GM18870 (cell line): ENCODE measurements around the gene STX1A.
"Not testable (repeated sequence)": the region's sequence is repeated elsewhere in the genome, so short reads cannot be mapped to it uniquely, and the experiment has no call there.

Source experiments
- ATAC-seq: cut with Tn5 transposase; IDR thresholded peaks from one replicate; pipeline ENCODE4 v1.9.1; 2021; ENCODE audit warnings: moderate library complexity; ENCODE audit not compliant: unreplicated experiment

Gene STX1A

DNA sequence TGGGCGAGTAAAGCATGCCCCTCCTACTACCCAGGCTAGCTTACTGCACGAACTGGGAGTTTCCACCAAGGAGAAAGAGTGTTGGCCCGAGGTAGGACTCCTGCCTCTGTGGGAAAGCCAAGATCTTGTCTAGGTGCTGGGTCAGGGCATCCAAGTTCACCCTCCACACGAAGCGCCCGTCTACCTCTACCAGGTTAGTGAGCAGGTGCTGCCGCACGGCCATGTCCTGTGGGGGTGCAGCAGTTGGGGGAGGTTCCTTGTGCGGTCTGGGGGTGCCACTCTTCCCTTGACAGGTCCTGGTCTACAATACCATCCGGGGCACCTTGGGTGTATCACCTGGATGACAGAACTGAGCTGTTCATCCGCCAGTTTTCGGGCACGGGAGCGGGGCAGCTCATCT is 17.4 kb upstream of the STX1A start:
- ATAC-seq: no peak

DNA sequence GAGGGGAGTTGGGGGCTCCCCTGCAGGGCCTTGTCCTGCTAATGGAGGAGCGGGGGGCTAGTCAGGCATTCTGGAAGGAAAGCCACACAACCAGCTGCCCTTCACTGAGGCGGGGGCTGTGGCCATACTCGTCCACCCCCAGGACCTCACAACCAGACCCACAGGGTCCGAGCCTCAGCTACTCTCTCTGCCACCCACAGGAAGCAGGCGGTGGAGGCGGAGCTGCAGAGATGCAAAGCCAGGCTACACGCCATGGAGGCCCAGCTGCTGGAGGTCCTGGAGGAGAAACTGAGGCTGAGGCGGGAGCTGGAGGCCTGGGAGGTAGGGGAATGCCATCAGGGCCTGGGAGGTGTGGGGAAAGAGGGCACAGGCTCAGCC is 16.0 kb upstream of the STX1A start:
- ATAC-seq: no peak

DNA sequence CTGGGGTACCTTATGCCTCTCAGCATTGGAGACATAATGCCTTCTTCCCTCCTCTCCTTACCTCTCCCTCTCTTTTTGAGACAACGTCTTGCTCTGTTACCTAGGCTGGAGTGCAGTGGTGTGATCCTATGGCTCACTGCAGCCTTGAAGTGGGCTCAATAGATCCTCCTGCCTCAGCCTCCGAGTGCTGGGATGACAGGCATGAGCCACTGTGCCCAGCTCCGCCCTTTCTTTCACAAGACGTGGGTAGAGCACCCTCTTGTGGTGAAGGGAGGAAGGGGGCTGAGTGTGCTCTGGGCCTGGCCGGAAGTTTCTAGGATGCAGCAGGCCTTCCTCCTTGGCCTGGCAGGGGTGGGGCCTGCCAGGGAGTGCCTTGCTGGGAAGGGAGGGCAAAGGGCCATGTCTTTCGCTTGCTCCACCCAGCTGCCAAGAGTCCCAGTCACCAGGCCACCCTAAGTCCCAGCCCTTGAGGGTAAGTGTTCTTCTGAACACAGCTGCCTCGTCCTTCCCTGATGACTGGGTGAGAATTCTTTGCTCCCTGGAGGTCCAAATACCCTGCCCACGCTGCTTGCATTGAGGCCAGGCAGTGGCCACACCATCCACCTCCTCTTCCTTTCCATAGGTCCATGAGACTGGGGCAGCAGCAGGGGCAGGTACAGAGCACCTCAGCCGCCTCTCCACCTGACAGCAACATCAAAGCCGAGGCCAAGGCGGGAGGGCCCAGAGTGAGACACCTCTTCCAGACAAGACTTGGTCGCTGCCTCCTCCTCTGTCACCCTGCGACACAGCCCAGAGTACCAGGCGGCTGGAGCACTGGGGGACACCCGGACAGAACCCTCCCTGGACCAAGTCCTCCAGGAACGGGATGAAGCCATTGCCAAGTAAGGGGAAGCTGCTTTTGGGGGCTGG is 15.4 kb upstream of the STX1A start:
- no peak for ATAC-seq

DNA sequence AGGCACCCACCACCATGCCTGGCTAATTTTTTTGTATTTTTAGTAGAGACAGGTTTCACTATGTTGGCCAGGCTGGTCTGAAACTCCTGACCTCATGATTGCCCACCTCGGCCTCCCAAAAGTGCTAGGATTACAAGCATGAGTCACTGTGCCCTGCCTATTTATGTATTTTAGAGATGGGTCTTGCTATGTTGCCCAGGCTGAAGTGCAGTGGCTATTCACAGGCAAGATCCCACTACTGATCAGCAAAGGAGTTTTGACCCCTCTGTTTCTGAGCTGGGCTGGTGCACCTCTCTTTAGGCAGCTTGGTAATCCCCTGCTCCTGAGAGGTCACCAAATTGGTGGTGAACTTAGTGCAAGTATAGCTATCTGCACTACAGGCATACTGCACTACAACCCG is 12.9 kb upstream of the STX1A start:
- no peak for ATAC-seq

DNA sequence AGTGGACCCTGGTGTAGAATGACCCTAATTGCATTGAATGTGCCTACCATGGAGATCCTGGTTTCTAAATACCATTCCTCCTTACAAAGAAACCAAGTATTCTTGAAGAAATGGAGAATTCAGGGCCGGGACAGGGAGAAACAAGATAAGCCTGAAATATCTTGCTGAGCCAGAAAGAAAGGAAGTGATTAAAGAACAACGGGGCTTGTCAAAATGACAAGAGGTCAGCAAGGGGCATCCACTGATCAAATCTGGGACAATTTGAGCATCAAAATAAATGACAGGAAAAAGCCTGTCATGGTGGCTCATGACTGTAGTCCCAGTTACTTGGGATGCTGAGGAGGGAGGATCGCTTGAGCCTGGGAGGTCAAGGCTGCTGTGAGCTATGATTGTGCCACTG is 11.0 kb upstream of the STX1A start:
- ATAC-seq: no peak

DNA sequence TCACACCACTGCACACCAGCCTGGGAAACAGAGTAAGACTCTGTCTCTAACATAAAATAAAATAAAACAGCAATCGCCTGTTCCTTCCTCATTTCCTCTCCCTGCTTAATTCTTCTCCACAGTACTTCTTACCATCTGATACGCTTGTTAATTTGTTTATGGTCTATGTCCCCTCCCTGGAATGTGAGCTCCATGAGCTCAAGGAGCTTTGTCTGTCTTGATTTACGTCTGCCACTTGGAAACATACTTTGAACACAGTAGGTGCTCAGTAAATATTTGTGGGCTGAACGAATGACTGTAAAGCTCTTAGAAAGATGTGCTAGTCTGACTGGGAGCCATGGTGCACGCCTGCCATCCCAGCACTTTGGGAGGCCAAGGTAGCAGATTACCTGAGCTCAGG is 9.1 kb upstream of the STX1A start:
- ATAC-seq: no peak

DNA sequence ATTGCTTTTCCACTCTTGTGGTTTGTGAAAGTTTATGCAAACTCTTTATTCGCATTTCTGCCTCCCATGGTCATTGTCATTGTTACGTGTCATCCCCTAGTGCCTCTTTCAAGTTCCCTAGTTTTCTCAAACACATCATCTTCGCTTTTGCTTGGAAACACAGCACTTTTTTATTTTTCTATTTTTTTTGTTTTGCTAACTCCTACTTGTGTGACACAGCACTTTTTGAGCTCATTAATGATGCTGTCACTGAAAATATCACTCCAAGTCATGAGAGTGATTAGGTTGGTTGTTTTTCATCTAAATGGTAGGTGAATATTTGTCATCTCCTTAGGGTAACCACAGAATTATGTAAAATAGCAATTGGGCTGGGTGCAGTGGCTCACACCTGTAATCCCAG is 8.5 kb upstream of the STX1A start:
- ATAC-seq: no peak

DNA sequence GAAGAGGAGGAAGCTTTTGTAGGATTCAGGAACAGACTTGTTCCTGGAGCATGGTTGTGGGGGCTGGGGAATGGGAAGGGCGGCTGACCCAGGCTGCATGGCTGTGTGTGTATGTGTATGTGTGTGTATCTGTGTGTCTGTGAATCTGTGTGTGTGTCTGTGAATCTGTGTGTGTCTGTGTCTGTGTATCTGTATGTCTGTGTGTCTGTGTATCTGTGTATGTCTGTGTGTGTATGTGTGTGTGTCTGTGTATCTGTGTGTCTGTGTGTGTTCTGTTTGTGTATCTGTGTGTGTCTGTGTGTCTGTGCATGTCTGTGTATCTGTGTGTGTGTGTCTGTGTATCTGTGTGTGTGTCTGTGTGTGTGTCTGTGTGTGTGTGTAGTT is 6.6 kb upstream of the STX1A start:
- ATAC-seq: no peak

DNA sequence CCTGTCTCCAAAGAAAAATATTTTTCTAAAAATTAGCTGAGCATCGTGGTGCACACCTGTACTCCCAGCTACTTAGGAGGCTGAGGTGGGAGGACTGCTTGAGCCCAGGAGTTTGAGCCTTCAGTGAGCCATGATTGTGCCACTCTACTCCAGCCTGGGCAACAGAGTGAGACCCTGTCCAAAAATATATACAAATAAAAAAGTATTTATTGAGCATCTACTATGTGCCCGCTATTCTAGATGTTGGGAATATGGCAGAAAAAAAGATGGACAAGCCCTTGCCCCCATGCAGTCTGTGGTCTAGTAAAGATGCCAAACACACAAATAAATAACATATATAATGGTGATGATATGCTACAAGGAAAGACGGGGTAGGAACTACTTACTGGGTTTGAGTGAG is 4.3 kb upstream of the STX1A start:
- no peak for ATAC-seq

DNA sequence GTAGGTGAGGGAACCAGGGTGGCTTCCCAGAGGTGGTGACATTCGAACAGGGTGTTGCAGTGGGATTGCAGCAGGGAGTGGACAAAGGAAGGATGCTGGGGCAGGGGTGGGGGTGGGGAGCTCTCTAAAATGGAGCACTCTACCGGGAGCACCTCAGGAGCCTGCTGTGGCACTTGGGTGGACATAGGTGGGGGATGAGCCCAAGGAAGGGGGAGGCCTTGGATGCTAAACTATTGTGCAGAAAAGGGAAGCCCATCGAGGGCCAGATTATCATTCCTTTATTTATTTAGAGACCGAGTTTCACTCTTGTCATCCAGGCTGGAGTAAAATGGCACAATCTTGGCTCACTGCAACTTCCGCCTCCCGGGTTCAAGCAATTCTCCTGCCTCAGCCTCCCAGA is 3.3 kb upstream of the STX1A start:
- ATAC-seq: no peak

DNA sequence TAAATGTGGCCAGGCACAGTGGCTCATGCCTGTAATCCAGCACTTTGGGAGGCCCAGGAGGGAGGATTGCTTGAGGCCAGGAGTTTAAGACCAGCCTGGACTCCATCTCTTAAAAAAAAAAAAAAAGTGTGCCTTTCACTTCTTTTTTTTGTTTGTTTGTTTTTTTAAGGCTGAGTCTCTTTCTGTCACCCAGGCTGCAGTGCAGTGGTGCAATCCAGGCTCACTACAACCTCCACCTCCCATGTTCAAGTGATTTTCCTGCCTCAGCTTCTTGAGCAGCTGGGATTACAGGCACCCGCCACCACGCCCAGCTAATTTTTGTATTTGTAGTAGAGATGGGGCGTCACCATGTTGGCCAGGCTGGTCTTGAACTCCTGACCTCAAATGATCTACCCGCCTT is 2.7 kb upstream of the STX1A start:
- ATAC-seq: not testable (repeated sequence)

DNA sequence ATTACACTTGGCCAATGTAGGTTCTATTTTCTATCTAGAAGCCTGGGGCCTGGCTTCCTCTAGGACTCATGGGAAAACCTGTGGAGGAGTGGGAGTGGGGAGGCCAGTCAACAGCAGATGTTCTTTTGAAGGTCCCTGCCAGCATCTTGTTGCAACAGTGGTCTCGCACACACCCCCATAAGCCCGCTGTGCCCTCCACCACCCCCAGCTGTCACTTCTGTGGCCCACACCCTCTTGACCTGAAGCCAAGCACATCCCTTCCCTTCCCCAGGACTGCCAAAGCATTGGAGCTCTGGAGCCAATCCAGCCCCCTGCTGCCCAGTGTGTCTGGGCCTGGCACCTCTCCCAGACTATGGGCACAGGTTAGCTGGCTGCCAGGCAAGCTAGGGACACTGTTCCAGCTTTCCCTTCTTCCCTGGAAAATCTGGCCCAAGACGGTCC is 1.9 kb upstream of the STX1A start:
- no peak for ATAC-seq

DNA sequence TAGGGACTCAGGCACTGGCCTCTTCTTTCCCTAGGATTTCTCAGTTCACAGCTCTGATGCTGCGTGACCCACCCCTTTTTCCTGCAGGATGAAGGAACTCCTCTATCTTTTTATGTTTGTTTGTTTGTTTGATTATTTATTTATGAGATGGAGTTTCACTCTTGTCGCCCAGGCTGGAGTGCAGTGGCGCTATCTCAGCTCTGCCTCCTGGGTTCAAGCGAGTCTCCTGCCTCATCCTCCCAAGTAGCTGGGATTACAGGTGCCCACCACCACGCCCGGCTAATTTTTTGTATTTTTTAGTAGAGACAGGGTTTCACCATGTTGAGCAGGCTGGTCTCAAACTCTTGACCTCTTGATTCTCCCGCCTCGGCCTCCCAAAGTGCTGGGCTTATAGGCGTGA is 974 bp upstream of the STX1A start:
- ATAC-seq: not testable (repeated sequence)

DNA sequence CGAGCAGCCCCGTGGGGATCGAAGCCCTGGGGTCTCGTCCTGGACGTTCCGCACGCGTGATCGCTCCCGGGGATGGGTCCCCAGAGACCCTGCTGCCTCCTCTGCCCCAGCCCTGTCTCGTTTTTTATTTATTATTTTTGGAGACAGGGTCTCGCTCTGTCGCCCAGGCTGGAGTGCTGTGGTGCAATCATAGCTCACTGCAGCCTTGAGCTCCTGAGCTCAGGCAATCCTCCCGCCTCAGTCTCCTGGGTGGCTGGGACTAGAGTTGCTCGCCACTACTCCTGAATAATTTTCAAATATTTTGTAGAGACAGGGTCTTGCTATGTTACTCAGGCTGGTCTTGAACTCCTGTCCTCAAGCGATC is 319 bp upstream of the STX1A start:
- ATAC-seq: no peak

DNA sequence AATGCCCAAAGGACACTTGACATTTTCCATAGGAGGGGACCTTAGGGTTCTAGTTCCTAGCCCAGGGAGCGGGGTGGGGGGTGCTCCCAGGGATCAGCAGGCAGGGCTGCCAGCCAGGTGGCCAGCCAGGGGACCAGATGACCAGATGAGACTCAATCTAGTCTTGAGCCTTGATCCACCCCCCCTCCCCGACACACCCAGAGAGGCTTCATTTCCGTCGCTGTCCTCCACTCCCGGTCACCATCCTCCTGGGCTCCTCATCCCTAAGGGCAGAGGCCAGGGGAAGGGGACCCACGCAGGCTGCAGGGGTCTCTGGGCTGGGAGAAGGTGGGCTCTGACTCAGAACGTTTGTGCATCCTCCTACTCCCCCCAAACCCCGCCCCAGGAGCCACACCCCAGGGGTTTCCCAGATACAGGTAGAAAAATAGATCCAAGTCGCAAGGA is 1.0 kb downstream of the STX1A start:
- no peak for ATAC-seq

DNA sequence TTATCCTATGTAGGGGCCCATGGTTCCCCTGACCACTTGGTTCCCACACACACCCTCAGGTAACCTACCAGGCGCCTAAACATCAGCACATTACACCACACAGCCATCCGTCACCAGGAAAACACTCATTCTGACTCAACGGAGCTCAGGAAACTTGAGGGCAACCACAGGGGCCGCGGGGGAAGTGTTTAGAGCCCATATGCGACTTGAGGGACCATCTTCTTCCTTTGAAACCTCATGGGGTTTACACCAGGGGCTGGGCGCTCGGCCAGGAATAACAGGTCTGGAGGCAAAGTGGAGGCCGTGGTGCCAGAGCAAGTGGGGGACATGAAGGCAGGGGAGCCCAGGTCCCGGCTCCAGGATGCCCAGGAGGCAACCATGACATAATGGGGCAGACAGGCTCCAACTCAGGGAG is 1.5 kb downstream of the STX1A start:
- ATAC-seq: no peak

DNA sequence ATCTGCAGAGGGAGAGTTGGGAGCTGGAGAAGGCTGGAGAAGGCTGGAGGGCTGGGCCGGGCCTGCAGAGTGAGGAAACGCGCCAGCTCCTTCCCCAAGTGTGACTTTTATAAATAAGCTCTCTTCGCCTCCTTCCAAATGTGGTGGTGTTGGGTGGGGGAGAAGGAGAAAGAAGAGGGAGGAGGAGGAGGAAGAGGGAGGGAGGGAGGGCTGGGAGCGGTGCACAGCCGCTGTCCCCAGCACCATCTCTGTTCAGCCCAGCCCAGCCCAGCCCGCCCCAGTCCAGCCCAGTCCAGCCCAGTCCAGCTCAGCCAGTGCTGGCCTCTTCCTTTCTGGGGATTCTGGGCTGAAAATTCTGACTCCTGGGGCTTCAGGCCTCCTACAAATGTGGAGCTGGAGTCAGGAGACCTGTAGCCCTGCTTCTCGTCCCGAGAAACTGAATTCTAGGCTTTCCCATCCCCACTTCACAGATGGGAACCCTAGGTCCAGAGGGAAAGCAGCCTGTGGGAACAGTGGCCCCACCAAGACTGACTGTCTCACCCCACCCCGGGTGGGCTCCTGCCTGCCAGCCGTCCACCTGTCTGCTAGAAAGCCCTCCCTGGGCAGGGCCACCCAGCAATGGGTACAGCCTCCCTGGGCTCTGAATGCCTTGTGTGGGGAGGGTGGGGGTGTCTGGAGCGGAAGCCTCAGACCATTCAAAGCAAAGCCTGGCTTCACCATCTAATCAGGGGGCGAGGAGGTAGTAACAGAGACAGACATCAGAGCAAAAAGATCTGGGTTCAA is 2.3 kb downstream of the STX1A start:
- ATAC-seq: no peak

DNA sequence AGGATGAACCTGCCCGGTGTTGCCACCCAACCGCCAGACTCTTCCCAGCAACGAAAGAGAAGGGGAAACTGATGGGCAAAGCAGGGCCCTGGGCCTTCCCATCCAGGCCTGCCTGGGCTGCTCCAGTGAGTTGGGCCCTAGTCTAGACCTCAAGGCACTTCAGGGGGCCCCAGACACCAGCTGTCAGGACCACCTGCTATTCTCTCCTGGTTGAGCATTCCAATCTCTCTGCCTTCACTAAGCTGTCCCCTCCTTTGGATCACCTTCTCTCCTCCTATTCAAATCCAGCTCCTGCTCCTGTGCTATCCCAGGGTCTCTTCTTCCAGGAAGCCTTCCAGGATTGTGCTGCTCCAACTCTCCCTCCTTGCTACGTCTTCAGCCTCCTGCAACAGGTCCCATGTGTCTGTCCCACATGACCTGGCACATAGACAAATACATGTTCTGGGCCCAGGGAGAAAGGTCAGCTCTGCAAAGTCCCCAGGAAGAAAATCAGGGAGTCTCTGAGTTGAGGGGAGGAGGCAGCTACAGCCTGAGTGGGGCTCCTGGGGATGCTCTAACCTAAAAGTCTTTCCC is 3.1 kb downstream of the STX1A start:
- no peak for ATAC-seq

DNA sequence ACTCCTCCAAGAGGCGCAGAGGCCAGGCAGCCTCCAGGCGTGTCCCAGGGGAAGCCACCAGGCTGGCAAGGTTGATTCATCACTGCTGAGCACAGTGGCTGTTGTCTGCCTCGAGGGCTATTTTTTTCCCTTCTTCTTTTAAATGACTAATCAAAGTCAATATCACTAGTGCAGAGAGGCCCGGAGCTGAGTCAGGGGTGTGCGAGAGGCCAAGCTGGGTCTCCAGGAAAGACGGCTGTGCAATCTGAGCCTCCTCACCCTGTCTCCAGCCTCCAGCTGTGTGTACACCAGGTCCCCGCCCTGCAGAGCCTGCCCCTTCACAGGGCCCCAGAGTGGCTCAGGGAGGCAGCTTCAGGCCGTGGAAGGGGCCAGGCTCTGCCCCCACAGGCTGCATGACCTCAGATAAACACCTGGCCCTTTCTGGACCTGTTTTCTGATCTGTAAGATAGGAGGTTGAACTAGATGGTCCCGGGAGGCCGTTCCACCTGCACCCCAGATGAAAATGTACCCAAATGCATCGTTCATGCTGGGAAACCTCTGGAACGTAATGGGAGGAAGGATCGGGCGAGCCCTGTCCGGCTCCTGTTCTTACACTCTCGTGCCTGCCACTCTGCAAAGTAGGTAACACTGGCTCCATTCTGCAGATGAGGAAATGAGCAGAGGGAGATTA is 3.7 kb downstream of the STX1A start:
- no peak for ATAC-seq

DNA sequence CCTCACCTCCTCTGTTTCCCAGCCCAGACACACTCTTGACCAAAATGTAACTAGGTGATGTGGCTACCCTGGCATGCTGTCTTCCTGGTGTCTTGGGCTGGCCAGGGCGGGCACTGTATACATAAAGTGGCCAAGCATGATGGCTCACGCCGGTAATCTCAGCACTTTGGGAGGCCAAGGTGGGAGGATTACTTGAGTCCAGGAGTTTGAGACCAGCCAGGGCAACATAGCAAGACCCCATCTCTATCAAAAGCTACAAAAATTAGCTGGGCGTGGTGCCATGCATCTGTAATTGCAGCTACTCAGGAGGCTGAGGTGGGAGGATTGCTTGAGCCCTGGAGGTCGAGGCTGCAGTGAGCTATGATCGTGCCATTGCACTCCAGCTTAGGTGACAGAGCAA is 6.2 kb downstream of the STX1A start:
- ATAC-seq: not testable (repeated sequence)

DNA sequence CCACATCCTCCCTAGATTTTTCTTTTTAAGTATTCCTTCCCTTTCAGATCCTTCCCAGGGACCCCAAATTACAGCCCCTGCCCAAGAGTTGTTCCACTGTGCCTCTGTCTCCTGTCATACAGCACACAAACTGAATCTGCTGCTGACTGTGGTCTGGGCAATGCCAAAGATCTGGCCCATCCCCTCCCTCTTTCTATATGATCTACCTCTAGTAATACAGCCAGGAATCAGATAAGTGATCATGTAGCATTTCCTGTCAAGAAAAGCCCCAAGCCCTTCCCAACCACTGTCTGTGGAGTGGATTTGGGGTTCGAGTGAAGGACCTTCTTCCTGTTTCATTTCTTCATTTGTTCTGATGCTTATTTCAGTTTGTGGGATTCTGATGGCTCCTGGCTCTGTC is 6.7 kb downstream of the STX1A start:
- no peak for ATAC-seq
